KOPT-K1 (cell line): Measurements from ENCODE around the gene PRR12.

Source experiments
- H3K27ac ChIP-seq: fragments of 200-600 bp; sonication (generic); 2 replicates; pipeline ENCODE4 v1.5.1; 2016; ENCODE audit warnings: antibody characterized with exemption, mild to moderate bottlenecking, low read depth, low read length; ENCODE audit not compliant: poor library complexity, severe bottlenecking
- H3K36me3 ChIP-seq: fragments of 200-600 bp; sonication (generic); 2 replicates; pipeline ENCODE4 v1.5.1; 2017; ENCODE audit warnings: antibody characterized with exemption, mild to moderate bottlenecking, low read length, moderate library complexity; ENCODE audit not compliant: insufficient read depth
- H3K9me3 ChIP-seq: fragments of 200-600 bp; sonication (generic); 2 replicates; pipeline ENCODE4 v1.5.1; 2017; ENCODE audit warnings: antibody characterized with exemption, low read length, mild to moderate bottlenecking; ENCODE audit not compliant: insufficient read depth, poor library complexity, severe bottlenecking

The PRR12 gene

DNA sequence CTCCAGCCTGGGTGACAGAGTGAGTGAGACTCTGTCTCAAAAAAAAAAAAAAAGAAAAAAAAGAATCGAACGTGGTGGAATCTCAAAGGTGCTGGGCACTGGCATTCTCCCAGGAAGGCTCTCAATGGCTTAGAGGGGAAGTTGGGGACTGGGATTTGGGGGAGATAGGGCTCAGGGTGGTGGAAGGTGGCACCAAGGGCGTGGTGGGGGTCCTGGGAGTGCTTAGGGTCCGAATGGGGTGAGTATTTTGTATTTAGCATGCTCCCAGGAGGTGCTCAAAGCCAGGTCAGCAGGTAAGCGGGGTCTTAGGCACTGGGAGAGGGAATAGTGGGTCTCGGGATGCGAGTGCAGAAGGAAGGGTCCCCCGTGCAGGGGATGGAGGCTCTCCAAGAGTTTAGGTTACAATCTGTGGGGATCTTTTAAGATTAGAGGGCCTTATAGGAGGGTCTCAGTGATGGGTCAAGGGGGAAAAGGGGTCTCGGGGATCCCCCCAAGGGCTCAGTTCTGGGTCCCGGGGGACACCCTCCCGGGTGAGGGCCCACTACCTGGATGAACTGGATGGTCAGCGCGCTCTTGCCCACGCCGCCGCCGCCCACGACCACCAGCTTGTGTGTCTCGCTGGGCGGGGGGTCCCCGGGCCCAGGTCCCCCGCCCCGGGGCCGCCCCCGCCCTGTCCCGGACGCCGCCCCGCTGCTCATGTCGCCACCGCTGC, 48.6 kb downstream of the PRR12 start:
- Histone ChIP-seq H3K36me3 (peaks cover 4% of the 10 kb centered on the region; the same call in 1 of the 2 replicates), H3K9me3 (no peaks in the 10 kb centered on the region), H3K27ac (peak overlapping the region; percentile 91)

DNA sequence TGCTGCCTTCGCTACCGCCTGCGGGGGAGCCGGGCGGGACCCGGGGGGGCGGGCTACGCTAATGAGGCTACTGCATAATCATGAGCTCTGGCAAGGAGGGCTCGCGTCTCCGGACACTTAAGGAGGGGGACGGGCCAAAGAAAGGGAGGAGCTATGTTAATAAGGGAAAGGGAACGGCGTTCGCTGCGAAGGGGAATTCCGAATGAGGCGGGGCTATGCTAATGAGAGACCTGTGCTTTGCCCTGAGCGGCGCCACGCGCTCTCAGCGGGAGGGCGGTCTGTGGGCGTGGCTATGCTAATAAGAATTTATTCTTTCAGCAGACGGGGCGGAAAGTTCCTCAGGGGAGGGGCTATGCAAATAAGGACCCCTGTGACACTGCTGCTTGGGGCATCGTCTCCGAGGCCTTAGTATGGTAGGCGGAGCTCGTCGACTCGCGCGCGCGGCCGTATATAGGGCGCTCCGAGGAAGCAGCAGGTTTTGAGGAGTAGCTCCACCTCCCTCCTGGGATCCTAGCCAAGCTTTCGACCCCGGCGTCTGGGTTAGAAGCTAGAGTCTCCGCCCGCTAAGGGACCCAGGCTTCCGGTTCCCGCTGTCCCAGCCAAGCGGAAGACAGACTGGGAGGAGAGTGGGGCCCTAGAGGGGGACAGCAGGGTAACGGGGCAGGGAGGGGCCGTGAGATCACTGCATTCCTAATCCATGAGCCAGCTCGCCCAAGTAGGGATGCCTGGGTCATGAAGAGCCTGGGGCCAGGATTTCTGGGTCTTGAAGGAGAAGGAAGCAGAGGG, 49.3 kb downstream of the PRR12 start, which contains the start of gene RRAS:
Gene RRAS, minus strand, starts transcription at position 31 of the 786 bp plus-strand sequence. CDS start 45 bp downstream, outside the sequence.
- H3K9me3 ChIP-seq, result no peaks in the 10 kb centered on the region
- peak within 1 kb of the TSS; percentile 91 for H3K27ac ChIP-seq
- H3K36me3 ChIP-seq, result peaks cover 11% of the 10 kb centered on the region; the same call in 1 of the 2 replicates

DNA sequence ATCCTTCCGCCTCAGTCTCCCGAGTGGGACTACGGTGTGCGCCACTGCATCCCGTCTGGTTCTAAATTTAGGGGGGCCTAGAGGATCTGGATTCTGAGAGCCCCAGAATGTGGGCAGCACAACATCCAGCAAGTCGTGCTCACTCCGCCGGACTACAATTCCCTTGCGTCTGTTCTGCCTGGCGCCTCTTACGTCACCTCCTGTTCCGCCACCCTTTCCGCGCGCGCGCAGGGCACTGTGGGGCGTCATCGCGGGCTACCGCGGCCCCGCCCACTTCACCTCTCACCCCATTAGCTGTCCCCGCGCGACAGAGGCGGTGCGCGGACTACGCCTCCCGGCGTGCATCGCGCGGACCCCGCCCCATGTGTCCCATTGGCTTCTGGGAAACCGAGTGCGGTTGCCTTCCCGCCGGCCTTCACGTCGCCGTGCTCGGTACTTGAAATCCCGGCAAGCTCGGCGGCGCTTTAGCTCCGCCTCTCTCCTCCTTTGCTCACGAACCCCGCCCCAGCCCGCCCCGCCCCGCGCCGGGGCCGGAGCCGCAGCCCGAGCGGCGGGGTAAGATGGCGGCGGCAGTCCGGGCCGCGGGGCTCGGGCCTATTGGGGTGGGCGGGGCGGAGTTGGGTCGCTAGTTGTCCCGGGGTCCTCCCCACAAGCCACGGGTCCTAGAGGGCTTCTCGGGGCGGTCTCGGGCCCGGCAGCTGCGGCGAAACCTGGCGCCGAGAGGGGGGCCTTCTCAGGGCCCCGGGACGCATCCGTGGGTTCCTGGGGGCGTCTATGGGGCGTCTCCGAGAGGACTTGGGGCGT, 50.9 kb downstream of the PRR12 start, which contains the start of gene SCAF1:
Gene SCAF1, plus strand, starts transcription at position 522 of the 804 bp plus-strand sequence. CDS start 2,818 bp downstream, outside the sequence.
- peak within 1 kb of the TSS; percentile 91 for H3K27ac ChIP-seq
- no peaks in the 10 kb centered on the region for H3K9me3 ChIP-seq
- peaks cover 27% of the 10 kb centered on the region for H3K36me3 ChIP-seq

DNA sequence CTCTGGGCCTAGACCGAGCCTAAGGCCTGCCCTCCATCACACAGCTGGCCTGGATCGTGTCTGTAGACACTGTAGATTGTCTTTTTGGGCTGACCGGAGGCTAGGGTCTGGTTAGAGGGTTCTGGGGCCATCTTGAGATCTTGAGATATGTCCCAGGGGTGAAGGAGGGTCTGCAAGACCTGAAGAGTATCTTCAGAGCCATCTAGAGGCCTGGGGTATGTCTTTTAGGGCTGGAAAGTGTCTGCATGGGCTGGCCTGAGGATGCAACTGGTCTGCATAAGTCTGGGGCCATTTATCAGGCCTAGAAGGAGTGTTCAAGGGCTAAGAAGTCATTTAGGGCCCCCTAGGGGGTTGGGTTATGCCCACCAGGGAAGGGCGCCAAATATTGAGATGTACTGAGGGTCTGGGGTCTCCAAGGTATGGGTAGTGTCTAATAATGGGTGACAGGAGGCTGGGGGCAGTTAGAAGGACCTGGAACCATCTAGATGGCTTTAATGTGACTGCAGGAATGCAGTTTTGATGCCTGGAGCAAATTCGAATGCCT, 51.6 kb downstream of the PRR12 start:
- Histone ChIP-seq H3K27ac (peak overlapping the region; percentile 90), H3K36me3 (peaks cover 34% of the 10 kb centered on the region), H3K9me3 (no peaks in the 10 kb centered on the region)

DNA sequence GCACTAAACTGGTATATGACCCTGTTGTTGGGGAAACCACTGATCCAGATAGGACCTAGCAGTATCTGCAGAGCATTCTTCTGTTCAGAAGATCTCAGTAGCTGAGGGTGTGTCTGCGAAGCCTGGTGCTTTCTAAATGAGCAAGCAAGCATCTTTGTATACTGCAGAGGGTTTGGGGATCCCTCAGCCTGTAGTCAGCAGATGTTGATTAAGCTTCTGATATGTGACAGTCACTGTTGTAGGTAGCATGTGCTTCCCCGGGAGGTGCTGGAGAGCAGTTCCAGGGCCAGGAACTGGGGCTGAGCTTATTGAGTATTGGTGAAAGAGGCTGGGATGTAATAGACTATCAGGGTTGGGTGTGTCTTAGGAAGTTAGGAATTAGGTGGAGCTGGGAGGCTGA, 52.5 kb downstream of the PRR12 start:
- Histone ChIP-seq H3K36me3 (peaks cover 40% of the 10 kb centered on the region), H3K27ac (no peak overlapping the region), H3K9me3 (no peaks in the 10 kb centered on the region)

DNA sequence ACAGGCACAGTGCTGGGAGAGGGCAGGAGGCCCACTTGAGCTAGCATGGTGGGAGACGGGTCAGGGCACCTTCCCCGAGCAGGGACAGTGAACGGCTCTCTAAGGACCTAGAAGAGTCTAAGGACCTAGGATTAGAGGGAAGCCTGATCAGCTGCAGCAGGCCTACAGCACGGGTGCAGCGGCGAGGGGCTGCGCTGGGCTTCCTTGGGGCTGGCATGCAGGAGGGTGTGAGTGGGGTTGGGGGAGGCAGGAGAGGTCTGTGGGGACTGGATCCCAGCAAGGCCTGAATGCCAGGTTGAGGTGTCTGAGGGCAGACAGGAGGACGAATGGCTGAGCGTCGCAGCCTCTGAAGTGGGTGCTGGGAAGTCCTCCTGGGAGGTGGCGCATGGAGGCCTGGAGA, 54.6 kb downstream of the PRR12 start:
- no peak overlapping the region for H3K27ac ChIP-seq
- H3K9me3 ChIP-seq, result no peaks in the 10 kb centered on the region
- peaks cover 61% of the 10 kb centered on the region for H3K36me3 ChIP-seq

DNA sequence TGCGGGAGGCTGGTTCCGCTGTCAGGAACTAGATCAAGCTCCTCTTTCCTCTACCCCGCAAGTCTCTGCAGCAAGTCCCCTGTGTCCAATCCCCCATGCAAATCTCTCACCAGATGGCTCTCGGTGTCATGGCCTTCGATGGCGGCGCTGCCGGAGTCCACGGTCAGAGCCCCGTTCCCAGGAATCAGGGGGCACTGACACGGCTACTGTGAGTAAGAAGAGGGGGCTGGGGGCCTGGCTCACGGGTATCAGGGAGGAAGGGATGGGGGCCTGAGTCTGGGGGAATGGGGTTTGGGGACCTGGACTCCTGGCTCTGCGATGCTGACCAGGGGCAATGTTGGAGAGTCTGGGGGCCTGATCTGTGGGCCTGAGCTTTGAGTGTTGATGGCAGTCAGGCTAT, 55.0 kb downstream of the PRR12 start:
- H3K9me3 ChIP-seq, result no peaks in the 10 kb centered on the region
- peaks cover 63% of the 10 kb centered on the region for H3K36me3 ChIP-seq
- H3K27ac ChIP-seq, result no peak overlapping the region

DNA sequence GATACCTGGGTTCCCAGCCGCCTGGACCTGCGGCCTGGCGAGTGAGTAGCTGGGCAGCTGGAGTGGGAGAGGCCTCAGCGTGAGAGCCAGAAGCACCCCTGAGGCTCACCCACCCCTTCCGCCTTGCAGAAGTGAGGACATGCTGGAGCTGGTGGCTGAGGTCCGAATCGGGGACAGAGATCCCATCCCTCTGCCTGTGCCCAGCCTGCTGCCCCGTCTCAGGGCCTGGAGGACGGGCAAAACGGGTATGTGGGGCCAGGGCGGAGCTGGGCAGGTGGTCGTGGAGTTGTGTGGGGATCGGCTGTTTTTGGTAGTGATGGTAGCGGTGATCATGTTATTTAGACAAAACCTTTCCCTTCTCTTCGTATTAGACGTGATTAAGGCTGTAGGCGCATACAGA, 55.6 kb downstream of the PRR12 start:
- H3K36me3 ChIP-seq, result peaks cover 69% of the 10 kb centered on the region
- no peak overlapping the region for H3K27ac ChIP-seq
- no peaks in the 10 kb centered on the region for H3K9me3 ChIP-seq

DNA sequence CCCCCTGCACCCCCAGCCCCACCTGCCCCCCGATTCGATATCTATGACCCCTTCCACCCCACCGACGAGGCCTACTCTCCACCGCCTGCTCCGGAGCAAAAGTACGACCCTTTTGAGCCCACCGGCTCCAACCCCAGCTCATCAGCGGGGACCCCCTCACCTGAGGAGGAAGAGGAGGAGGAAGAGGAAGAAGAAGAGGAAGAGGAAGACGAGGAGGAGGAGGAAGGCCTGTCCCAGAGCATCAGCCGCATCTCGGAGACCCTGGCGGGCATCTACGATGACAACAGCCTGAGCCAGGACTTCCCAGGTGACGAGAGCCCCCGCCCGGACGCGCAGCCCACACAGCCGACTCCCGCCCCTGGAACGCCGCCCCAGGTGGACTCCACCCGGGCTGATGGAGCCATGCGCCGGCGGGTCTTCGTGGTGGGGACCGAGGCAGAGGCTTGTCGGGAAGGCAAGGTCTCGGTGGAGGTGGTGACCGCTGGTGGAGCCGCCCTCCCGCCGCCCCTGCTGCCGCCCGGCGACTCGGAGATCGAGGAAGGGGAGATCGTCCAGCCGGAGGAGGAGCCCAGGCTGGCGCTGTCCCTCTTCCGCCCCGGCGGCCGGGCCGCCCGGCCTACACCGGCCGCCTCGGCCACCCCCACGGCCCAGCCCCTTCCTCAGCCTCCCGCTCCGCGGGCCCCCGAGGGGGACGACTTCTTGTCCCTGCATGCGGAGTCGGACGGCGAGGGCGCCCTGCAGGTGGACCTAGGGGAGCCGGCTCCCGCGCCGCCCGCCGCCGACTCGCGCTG, 60.2 kb downstream of the PRR12 start:
- peaks cover 91% of the 10 kb centered on the region for H3K36me3 ChIP-seq
- no peaks in the 10 kb centered on the region for H3K9me3 ChIP-seq
- H3K27ac ChIP-seq, result no peak overlapping the region

DNA sequence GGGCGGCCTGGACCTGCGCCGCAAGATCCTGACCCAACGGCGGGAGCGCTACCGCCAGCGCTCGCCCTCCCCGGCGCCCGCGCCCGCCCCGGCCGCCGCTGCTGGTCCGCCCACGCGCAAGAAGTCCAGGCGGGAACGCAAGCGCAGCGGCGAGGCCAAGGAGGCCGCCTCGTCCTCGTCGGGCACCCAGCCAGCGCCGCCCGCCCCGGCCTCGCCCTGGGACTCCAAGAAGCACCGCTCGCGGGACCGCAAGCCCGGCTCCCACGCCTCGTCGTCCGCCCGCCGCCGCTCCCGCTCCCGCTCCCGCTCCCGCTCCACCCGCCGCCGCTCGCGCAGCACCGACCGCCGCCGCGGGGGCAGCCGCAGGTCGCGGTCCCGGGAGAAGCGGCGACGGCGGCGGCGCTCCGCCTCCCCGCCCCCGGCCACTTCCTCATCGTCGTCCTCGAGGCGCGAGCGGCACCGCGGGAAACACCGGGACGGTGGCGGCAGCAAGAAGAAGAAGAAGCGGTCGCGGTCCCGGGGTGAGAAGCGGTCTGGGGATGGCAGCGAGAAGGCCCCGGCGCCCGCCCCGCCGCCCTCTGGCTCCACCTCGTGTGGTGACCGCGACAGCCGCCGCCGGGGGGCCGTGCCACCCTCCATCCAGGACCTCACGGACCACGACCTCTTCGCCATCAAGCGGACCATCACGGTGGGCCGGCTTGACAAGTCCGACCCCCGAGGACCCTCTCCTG, 61.0 kb downstream of the PRR12 start:
- no peak overlapping the region for H3K27ac ChIP-seq
- peaks cover 91% of the 10 kb centered on the region for H3K36me3 ChIP-seq
- H3K9me3 ChIP-seq, result no peaks in the 10 kb centered on the region

DNA sequence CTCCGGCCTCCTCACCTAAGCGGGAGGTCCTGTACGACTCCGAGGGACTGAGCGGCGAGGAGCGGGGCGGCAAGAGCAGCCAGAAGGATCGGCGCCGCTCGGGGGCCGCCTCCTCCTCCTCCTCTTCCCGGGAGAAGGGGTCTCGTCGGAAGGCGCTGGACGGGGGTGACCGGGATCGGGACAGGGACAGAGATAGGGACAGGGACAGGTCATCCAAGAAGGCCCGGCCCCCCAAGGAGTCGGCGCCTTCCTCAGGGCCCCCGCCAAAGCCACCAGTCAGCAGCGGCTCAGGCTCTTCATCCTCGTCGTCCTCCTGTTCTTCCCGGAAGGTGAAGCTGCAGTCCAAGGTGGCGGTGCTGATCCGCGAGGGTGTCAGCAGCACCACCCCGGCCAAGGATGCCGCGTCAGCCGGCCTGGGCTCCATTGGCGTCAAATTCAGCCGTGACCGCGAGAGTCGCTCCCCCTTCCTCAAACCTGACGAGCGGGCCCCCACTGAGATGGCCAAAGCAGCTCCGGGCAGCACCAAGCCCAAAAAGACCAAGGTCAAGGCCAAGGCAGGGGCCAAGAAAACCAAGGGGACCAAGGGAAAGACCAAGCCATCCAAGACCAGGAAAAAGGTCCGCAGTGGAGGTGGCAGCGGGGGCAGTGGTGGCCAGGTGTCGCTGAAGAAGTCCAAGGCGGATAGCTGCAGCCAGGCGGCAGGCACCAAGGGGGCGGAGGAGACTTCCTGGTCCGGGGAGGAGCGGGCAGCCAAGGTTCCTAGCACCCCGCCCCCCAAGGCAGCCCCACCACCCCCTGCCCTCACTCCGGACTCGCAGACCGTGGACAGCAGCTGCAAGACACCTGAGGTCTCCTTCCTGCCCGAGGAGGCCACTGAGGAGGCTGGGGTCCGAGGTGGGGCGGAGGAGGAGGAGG, 61.8 kb downstream of the PRR12 start:
- no peak overlapping the region for H3K27ac ChIP-seq
- no peaks in the 10 kb centered on the region for H3K9me3 ChIP-seq
- peaks cover 91% of the 10 kb centered on the region for H3K36me3 ChIP-seq

DNA sequence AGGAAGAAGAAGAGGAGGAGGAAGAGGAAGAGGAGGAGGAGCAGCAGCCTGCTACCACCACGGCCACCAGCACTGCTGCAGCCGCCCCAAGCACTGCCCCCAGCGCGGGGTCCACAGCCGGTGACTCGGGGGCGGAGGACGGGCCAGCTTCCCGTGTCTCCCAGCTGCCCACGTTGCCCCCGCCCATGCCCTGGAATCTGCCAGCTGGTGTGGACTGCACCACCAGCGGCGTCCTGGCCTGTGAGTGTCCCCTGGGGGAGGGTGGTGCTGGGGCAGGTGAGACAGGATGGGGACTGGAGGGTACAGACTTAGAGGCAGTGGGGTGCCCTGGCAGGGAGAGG, 62.5 kb downstream of the PRR12 start:
- H3K27ac ChIP-seq, result no peak overlapping the region
- H3K36me3 ChIP-seq, result peaks cover 94% of the 10 kb centered on the region
- H3K9me3 ChIP-seq, result no peaks in the 10 kb centered on the region

DNA sequence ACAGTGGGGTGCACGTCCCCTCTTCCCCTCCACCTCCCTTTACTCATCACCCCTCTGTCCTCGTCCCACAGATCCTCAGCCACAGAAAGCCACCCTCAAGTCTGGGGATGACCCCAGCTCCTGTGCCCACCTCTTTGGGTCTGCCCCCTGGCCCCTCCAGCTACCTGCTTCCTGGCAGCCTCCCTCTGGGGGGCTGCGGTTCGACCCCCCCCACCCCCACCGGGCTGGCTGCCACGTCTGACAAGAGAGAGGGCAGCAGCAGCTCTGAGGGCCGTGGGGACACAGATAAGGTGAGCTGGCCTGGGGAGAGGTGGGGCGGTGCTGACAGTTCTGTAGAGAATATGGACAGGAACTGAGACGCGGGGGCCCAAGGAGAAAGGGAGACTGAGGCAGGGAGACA, 63.6 kb downstream of the PRR12 start:
- peaks cover 94% of the 10 kb centered on the region for H3K36me3 ChIP-seq
- no peaks in the 10 kb centered on the region for H3K9me3 ChIP-seq
- no peak overlapping the region for H3K27ac ChIP-seq
